HFF-Myc (cell line): ENCODE measurements around the gene EIPR1.

ENCODE experiments used
- DNase-seq: peaks from one replicate; pipeline ENCODE4 v3.0.0-alpha.2; 2011; ENCODE audit warnings: low read depth; ENCODE audit errors: extremely low read depth
- H3K4me3 ChIP-seq: replicated peaks from 2 replicates; pipeline ENCODE4 v1.5.1; 2011; ENCODE audit warnings: low read depth, mild to moderate bottlenecking, control low read depth, low read length
- TF ChIP-seq, protein P1 (sequence below): IDR thresholded peaks from 2 replicates; pipeline ENCODE4 v1.5.1; 2012; ENCODE audit warnings: mild to moderate bottlenecking, low read depth, low read length, control low read depth; ENCODE audit errors: missing control alignments

The EIPR1 gene

DNA sequence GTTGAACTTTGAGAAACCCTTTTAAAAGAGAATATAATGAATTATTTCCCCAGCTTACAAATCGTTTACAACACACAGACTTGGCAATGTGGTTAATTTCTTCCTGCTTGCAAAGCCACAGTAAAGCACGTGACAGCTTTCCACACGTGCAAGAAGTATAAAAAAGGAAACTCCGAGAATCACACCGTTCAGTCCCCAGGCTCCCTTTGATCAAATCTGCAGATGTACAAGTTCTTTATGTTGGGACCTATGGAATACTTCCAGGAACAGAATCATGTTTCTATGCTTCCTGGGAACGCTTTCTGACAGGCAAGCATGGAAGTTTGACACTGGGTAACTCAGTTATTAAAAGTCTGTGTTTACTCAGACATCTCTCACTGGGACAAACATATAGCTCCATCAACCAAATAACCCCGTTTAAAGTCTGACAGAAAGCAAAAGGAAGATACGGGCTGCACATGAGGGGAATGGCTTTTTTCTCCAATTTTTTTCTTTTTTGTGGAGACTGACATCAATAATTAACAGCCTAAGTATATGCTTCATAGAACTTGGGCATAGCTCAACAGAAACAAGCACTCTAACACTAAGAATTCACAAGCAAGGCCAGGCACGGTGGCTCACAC lies 134.8 kb downstream of the EIPR1 start:
- no peak for DNase-seq
- no peak overlapping the region for H3K4me3 ChIP-seq
- TF ChIP-seq, protein P1, sequence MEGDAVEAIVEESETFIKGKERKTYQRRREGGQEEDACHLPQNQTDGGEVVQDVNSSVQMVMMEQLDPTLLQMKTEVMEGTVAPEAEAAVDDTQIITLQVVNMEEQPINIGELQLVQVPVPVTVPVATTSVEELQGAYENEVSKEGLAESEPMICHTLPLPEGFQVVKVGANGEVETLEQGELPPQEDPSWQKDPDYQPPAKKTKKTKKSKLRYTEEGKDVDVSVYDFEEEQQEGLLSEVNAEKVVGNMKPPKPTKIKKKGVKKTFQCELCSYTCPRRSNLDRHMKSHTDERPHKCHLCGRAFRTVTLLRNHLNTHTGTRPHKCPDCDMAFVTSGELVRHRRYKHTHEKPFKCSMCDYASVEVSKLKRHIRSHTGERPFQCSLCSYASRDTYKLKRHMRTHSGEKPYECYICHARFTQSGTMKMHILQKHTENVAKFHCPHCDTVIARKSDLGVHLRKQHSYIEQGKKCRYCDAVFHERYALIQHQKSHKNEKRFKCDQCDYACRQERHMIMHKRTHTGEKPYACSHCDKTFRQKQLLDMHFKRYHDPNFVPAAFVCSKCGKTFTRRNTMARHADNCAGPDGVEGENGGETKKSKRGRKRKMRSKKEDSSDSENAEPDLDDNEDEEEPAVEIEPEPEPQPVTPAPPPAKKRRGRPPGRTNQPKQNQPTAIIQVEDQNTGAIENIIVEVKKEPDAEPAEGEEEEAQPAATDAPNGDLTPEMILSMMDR, result no peak

DNA sequence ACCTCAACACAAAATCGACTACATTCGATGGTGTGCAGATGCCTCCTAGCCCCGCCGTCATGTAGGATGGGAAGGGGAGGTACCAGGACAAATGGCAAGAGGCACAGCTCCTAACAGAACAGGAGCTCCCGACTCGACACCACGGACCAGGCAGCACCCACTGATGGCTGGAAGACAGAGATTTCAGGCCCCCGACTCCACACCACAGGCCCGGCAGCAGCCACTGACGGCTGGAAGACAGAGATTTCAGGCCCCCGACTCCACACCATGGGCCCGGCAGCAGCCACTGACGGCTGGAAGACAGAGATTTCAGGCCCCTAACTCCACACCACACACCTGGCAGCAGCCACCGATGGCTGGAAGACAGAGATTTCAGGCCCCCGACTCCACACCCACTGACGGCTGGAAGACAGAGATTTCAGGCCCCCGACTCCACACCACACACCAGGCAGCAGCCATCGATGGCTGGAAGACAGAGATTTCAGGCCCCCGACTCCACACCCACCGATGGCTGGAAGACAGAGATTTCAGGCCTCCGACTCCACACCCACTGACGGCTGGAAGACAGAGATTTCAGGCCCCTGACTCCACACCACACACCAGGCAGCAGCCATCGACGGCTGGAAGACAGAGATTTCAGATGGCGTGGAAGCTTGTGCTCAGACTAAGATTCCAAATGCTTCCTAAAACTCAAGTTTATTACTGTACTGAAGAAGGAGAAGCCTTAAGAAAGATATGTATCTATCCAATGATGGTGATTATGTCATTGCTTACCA lies 135.5 kb downstream of the EIPR1 start:
- DNase-seq, result no peak
- no peak overlapping the region for H3K4me3 ChIP-seq
- TF ChIP-seq, protein P1, result no peak

DNA sequence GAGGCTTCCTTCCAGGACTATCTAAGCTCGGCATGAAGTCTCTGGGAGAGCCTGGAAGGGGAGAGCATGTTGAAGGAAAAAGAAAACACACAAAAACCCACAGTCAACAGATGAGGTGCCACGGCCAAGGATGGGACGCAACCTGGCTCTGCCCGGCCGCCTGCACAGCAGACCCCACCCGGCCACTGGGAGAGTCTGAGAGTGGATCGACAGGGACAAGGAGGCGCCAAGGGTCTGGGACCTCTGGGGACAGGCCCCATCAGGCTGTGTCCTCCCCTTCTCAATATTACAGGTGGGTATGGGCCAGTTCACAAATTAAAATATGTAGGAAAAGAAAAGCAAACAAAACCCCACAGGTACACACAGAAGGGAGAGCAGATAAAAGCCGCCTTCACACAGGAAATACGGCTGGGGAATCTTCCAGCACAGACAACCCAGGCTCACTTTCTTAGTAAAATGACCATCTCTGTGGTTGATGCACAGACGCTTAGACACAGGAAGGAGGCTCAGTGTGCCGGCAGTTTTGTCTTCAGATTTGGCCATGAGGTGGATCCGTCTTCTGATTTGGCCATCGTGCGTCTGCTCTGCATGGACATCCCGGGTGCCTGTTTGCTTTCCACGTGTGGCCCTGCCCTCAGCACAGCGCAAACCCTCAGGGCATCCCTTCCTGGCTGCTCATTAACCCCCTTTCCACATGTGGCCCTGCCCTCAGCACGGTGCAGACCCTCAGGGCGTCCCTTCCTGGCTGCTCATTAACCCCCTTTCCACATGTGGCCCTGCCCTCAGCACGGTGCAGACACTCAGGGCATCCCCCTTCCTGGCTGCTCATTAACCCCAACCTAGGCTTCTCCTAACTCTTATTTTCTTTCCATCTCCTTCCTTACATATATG lies 138.4 kb downstream of the EIPR1 start:
- TF ChIP-seq, protein P1, result no peak
- DNase-seq, result no peak
- H3K4me3 ChIP-seq, result no peak overlapping the region

DNA sequence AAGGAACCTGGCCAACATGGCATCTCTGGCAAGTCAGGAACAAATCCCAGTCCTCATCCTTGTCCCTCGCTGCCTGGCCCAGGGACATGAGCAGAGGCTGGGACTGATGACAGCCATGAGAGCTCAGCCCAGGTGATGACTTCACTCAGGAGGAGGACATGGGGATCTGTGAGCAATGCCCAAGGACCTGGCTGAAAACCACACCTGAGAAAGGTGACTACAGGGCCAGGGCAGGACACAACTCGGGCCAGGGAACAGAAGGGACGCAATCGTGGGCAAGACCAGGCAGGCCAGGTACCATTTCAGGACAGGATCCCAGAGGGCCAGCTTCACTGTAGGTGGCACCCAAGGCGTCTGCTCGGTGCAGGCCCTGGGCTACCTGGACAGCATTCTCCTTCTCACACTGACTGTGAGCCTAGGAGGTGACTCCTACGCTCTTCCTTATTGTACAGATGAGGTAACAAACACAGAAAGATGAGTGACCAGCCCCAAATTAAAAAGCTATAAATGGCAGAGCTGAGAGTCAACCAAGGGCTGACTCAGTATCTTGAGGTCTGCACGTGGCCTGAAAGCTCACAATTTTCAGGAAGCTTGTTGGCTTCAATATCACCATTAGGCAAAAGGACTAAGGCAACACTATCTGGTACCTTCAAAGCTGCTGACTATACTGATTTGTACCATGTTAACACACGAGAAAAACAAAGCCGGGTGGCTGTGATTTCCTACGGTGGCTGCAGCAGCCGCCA lies 141.1 kb downstream of the EIPR1 start:
- TF ChIP-seq, protein P1, result no peak
- H3K4me3 ChIP-seq, result no peak overlapping the region
- no peak for DNase-seq

DNA sequence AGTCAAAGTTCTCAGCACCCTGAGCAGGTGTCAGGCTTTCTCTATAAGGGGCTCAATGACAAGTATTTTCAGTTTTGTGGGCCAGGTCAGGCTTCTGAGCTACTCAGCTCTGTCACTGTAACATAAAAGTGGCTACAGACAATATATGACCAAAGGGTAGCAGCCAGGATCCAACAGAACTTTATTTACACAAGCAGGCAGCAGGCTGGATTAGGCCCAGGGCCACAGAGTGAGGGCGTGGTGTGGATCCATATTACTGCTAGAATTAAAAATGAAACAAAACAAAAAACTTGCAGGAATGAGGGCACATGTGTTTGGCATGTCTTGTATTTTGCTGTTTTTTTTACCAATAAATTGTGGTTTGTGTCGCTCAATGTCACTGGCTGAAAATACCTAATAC lies 143.7 kb downstream of the EIPR1 start:
- H3K4me3 ChIP-seq, result no peak overlapping the region
- TF ChIP-seq, protein P1, result no peak
- no peak for DNase-seq

DNA sequence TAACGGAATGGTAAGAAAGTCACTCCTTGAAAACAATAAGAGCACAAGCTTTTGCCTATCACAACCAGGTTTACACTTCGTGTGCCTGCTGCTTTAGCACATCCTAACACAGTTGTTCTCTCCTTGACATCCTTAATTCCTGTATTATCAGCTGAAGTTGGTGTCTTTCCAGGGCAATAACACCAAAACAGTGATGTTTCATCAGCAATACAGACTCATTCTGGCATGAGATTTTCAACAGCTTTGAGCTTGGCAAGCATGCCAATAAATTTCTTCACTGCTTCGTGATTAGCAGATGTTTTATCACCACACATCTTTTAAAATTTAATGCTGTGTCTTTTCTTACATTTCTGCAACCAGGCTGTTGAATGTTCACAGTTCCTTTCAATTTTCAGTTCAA lies 148.4 kb downstream of the EIPR1 start:
- DNase-seq, result no peak
- no peak overlapping the region for H3K4me3 ChIP-seq
- TF ChIP-seq, protein P1, result no peak
